DMS53 treated with DMSO at 0.1 percent for 48 hours (cell line): ENCODE results near the gene ABHD4.
"Not testable (repeated sequence)": the region's sequence is repeated elsewhere in the genome, so short reads cannot be mapped to it uniquely, and the experiment has no call there.

Source experiments
- DNase-seq: peaks from one replicate; lab custom pipeline; 2025; ENCODE audit not compliant: unreplicated experiment; lab: John Stamatoyannopoulos, UW

Gene ABHD4

GRCh38 chr14:22623047-22623446 lies 24.9 kb downstream of the ABHD4 start:
- no peak for DNase-seq

- no peak for DNase-seq
These were observed 28.5 kb downstream of the ABHD4 start for GRCh38 chr14:22626590-22626989.

- DNase-seq: no peak
These were observed 29.6 kb downstream of the ABHD4 start for GRCh38 chr14:22627506-22628263.

- no peak for DNase-seq
These were observed 31.3 kb downstream of the ABHD4 start for GRCh38 chr14:22629361-22629760.

GRCh38 chr14:22630066-22630465 lies 32.0 kb downstream of the ABHD4 start:
- no peak for DNase-seq

GRCh38 chr14:22630486-22630885 lies 32.4 kb downstream of the ABHD4 start:
- DNase-seq: no peak

- DNase-seq: no peak
These were observed 36.3 kb downstream of the ABHD4 start for GRCh38 chr14:22634233-22634900.

GRCh38 chr14:22635980-22636379 lies 37.9 kb downstream of the ABHD4 start:
- DNase-seq: not testable (repeated sequence)

- DNase-seq: no peak
These were observed 42.1 kb downstream of the ABHD4 start for GRCh38 chr14:22640192-22640591.

- no peak for DNase-seq
These were observed 43.7 kb downstream of the ABHD4 start for GRCh38 chr14:22641846-22642245.

- no peak for DNase-seq
These were observed 46.2 kb downstream of the ABHD4 start, which contains the start of gene OR6J1 for GRCh38 chr14:22644305-22644635. Gene OR6J1 (minus strand): TSS chr14:22644352. CDS start chr14:22634811, 9,541 bp downstream.

GRCh38 chr14:22646570-22647254 lies 48.6 kb downstream of the ABHD4 start:
- no peak for DNase-seq

GRCh38 chr14:22648506-22648905 lies 50.4 kb downstream of the ABHD4 start:
- no peak for DNase-seq

GRCh38 chr14:22650046-22650739 lies 52.1 kb downstream of the ABHD4 start:
- DNase-seq: peak; percentile 43

GRCh38 chr14:22650960-22651521 lies 52.9 kb downstream of the ABHD4 start:
- no peak for DNase-seq

GRCh38 chr14:22651586-22651985 lies 53.5 kb downstream of the ABHD4 start:
- no peak for DNase-seq

- peak; percentile 57 for DNase-seq
These were observed 55.0 kb downstream of the ABHD4 start for GRCh38 chr14:22653012-22653621.

GRCh38 chr14:22656226-22656625 lies 58.1 kb downstream of the ABHD4 start:
- no peak for DNase-seq

- no peak for DNase-seq
These were observed 59.0 kb downstream of the ABHD4 start for GRCh38 chr14:22656945-22657731.

GRCh38 chr14:22657861-22658260 lies 59.8 kb downstream of the ABHD4 start:
- DNase-seq: peak; percentile 2
